ENCODE measurements around the gene NACA2.

DNA sequence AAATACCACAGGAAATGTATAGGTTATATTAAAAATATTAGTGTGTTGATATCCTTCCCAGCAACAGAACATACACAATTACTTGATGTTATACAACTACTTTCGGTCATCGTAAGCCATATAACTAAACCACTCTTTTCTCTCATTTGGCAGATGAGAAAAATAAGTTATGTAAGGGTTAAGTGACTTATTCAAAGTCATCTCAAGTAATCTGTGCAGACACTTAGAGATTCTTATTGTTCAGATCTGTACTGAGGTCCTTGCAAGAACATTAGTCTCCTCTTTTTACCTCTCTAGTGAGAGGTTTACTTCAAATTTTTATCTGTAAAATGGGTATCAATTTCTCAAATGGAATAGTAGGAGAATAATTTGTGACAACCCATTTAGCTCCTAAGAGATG, 15.0 kb downstream of the NACA2 start:
- TF ChIP-seq POLR2A (IDR thresholded peaks at IDR 0.05) = no peak
- TF ChIP-seq, protein P1, sequence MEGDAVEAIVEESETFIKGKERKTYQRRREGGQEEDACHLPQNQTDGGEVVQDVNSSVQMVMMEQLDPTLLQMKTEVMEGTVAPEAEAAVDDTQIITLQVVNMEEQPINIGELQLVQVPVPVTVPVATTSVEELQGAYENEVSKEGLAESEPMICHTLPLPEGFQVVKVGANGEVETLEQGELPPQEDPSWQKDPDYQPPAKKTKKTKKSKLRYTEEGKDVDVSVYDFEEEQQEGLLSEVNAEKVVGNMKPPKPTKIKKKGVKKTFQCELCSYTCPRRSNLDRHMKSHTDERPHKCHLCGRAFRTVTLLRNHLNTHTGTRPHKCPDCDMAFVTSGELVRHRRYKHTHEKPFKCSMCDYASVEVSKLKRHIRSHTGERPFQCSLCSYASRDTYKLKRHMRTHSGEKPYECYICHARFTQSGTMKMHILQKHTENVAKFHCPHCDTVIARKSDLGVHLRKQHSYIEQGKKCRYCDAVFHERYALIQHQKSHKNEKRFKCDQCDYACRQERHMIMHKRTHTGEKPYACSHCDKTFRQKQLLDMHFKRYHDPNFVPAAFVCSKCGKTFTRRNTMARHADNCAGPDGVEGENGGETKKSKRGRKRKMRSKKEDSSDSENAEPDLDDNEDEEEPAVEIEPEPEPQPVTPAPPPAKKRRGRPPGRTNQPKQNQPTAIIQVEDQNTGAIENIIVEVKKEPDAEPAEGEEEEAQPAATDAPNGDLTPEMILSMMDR (IDR thresholded peaks at IDR 0.05 in 8 of 11, conservative IDR thresholded peaks at IDR 0.05 in 3 of 11) = no peak
